Natural killer cell treated with Interleukin-12 subunit alpha and Interleukin-12 subunit beta and Interleukin-15 and Interleukin-18, amount 100 ng/mL, for 72 hours (primary cell): ENCODE measurements around the gene MCC. TPM values are rescaled to one million over a fixed set of nuclear protein-coding genes. Genes with fewer than 3 reads are reported as not detected.

Experiments
- ATAC-seq, 2 donors: fragments of 150-1000 bp; cut with Tn5 transposase in 1 of 2; sonication (Bioruptor Pico), chemical (Tn5 transposase) in 1 of 2; 2 replicates each; pipeline ENCODE4 v1.10.0; 2021
- DNase-seq: peaks from one replicate; pipeline ENCODE4 v3.0.0; 2022; ENCODE audit warnings: low spot score
- H3K27ac Mint-ChIP-seq, 2 donors: 1 replicate in 1 of 2; 2 replicates in 1 of 2; pipeline ENCODE4 v1.8.0; 2022; ENCODE audit warnings: mixed read lengths in 2 of 2, mild to moderate bottlenecking in 1 of 2, moderate library complexity in 1 of 2
- H3K27me3 Mint-ChIP-seq, 2 donors: 1 replicate in 1 of 2; 2 replicates in 1 of 2; pipeline ENCODE4 v1.8.0; 2022; ENCODE audit warnings: mixed read lengths in 2 of 2
- H3K36me3 Mint-ChIP-seq: one replicate; pipeline ENCODE4 v1.8.0; 2022; ENCODE audit warnings: mixed read lengths
- H3K4me1 Mint-ChIP-seq, 2 donors: 1 replicate in 1 of 2; 2 replicates in 1 of 2; pipeline ENCODE4 v1.8.0; 2022; ENCODE audit warnings: low read depth in 2 of 2, mixed read lengths in 2 of 2, mild to moderate bottlenecking in 1 of 2
- H3K4me3 Mint-ChIP-seq: one replicate; pipeline ENCODE4 v1.8.0; 2022; ENCODE audit warnings: mixed read lengths
- H3K9me3 Mint-ChIP-seq: 2 replicates; pipeline ENCODE4 v1.8.0; 2022; ENCODE audit warnings: mixed read lengths
- total RNA-seq, 2 donors: library from RNA; stranded (reverse); gene quantifications; one replicate each; pipeline ENCODE4 v1.2.3, GENCODE V29; 2022

Gene MCC
- total RNA-seq, 2 donors from 2014 or later, result 0.45 to 3.8 TPM

DNA sequence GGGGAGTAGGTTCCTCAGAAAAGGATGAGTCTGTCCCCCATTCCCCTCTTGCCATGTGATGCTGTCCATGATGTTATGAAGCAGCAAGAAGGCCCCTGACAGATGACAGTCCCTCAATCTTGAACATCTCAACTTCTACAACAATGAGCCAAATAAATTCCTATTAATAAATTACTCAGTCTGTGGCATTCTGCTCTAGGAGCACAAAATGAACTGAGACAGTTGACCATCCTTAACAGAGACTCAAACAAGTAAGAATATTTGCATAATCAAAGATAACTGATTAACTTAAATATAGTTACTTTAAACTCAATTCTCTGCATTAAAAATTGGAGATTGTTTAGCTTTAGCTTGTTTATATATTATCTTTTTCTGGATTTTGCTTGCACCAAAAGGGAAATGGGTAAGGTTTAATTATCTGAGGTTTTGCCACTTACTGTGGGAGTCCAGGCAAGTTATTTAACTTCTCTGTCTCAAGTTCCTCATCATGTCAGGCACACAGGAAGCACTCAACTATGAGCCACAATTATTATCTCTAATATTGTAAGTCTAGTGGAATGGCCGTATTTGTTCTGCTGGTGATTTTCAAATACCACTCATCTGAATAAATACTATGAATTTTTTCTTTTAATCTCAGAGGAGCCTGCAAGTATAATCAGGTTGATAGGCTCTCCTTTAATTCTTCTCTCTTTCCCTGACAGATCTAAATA, 216.4 kb downstream of the MCC start:
- Mint-ChIP-seq H3K4me3 (no peak overlapping the region), H3K9me3 (no peaks in the 10 kb centered on the region), H3K27me3 (peaks cover 8 to 13% of the 10 kb centered on the region in 2 donors), H3K36me3 (no peaks in the 10 kb centered on the region), H3K4me1 (peaks cover 4 to 10% of the 10 kb centered on the region in 2 donors), H3K27ac (no peak overlapping the region)
- no peak for ATAC-seq
- DNase-seq, result no peak

DNA sequence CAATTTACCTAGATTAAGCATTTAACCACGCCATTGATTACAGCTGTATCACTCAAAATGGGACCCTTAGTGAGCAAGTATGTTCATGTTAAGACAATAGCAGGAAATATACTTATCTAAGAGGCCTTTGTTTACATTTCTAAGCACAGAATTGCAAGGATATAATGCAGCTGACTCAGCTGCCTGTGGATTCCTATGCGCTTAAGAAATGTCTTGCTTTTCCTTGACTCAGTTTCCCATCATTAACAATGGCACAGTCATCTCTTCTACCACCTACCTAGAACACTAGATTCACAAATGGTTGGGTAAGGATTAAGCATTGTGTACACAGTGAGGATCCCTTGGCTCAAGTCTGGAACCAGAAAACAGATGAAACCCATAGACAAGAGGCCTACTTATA, 217.2 kb downstream of the MCC start:
- H3K4me3 Mint-ChIP-seq, result no peak overlapping the region
- H3K36me3 Mint-ChIP-seq, result no peaks in the 10 kb centered on the region
- H3K4me1 Mint-ChIP-seq, result peaks cover 4 to 10% of the 10 kb centered on the region in 2 donors
- H3K9me3 Mint-ChIP-seq, result no peaks in the 10 kb centered on the region
- ATAC-seq (no peak), DNase-seq (no peak)
- peaks cover 11 to 14% of the 10 kb centered on the region in 2 donors for H3K27me3 Mint-ChIP-seq
- no peak overlapping the region for H3K27ac Mint-ChIP-seq

GRCh38 chr5:113270086-113270485, 218.2 kb downstream of the MCC start:
- no peak for ATAC-seq
- Mint-ChIP-seq H3K36me3 (no peaks in the 10 kb centered on the region), H3K27ac (no peak overlapping the region), H3K4me1 (peaks cover 4 to 10% of the 10 kb centered on the region in 2 donors), H3K4me3 (no peak overlapping the region), H3K9me3 (no peaks in the 10 kb centered on the region), H3K27me3 (peaks cover 14% of the 10 kb centered on the region in 2 donors)
- no peak for DNase-seq

GRCh38 chr5:113269023-113269997, 218.9 kb downstream of the MCC start:
- peaks cover 4 to 10% of the 10 kb centered on the region in 2 donors for H3K4me1 Mint-ChIP-seq
- DNase-seq (no peak), ATAC-seq (no peak)
- no peak overlapping the region for H3K4me3 Mint-ChIP-seq
- peaks cover 14% of the 10 kb centered on the region in 2 donors for H3K27me3 Mint-ChIP-seq
- H3K36me3 Mint-ChIP-seq, result no peaks in the 10 kb centered on the region
- H3K9me3 Mint-ChIP-seq, result no peaks in the 10 kb centered on the region
- no peak overlapping the region for H3K27ac Mint-ChIP-seq

DNA sequence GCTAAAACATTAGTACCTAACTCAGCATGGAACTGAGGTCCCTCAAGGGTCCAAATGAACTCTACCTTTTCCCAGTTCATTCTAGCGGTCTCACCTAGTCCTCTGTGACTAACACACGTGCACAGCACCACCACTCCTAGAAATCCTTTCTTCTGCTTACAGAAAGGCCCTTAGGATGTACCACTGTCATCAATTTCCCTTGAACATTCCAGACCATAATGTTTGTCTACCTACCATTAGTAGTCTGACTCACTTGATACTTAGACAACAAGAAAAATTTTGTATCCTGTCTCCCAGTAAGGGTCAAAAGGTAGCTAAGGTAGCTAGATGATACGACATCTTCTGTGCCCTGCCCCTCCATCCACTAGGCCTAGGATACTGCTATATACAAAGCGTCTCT, 220.0 kb downstream of the MCC start:
- DNase-seq (no peak), ATAC-seq (no peak)
- H3K36me3 Mint-ChIP-seq, result no peaks in the 10 kb centered on the region
- H3K9me3 Mint-ChIP-seq, result no peaks in the 10 kb centered on the region
- H3K4me1 Mint-ChIP-seq, result no peaks in the 10 kb centered on the region
- no peak overlapping the region for H3K4me3 Mint-ChIP-seq
- H3K27ac Mint-ChIP-seq, result no peak overlapping the region
- H3K27me3 Mint-ChIP-seq, result peaks cover 14 to 20% of the 10 kb centered on the region in 2 donors

DNA sequence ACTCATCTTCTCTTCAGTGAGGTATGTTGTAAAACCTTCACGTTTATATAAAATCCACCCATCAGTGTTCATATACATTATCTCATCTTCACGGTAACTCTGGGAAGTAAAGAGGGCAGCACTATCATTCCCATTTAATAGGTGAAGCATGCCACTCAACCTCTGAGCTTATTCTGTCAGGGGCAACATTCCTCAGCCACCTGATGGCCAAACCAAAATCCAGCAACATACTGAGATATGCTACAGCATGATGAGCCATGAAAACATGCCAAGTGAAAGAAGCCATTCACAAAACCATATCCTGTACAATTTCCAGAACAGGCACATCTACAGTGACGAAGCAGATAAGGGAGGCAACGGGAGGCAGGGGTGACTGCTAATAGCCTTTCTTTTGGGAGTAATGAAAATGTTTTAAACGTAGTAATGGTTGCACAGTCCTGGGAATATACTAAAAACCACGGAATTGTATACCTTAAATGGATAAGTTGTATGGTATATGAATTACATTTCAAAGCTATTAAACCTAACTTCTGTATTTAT, 220.8 kb downstream of the MCC start:
- Mint-ChIP-seq H3K4me3 (no peak overlapping the region), H3K9me3 (no peaks in the 10 kb centered on the region), H3K27me3 (peaks cover 16 to 24% of the 10 kb centered on the region in 2 donors), H3K4me1 (no peaks in the 10 kb centered on the region), H3K36me3 (no peaks in the 10 kb centered on the region), H3K27ac (no peak overlapping the region)
- ATAC-seq (no peak), DNase-seq (no peak)

DNA sequence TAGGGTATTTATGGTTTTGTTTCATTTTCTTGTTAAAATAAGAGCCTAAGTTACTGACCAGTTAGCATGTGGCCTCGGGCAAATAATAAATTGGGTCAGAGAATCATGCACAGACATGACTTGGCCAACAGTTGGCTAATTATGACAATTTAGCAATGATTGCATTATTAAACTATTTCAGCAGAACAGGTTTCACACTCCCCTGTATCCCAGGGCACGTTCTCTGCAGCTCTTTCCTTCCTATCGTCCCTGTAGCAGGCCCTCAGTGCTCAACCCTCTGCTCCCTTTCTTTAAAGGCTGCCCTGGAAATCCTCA, 221.4 kb downstream of the MCC start:
- no peaks in the 10 kb centered on the region for H3K36me3 Mint-ChIP-seq
- DNase-seq, result no peak
- no peak overlapping the region for H3K4me3 Mint-ChIP-seq
- H3K4me1 Mint-ChIP-seq, result no peaks in the 10 kb centered on the region
- peaks cover 16 to 24% of the 10 kb centered on the region in 2 donors for H3K27me3 Mint-ChIP-seq
- no peaks in the 10 kb centered on the region for H3K9me3 Mint-ChIP-seq
- ATAC-seq, result no peak
- no peak overlapping the region for H3K27ac Mint-ChIP-seq

DNA sequence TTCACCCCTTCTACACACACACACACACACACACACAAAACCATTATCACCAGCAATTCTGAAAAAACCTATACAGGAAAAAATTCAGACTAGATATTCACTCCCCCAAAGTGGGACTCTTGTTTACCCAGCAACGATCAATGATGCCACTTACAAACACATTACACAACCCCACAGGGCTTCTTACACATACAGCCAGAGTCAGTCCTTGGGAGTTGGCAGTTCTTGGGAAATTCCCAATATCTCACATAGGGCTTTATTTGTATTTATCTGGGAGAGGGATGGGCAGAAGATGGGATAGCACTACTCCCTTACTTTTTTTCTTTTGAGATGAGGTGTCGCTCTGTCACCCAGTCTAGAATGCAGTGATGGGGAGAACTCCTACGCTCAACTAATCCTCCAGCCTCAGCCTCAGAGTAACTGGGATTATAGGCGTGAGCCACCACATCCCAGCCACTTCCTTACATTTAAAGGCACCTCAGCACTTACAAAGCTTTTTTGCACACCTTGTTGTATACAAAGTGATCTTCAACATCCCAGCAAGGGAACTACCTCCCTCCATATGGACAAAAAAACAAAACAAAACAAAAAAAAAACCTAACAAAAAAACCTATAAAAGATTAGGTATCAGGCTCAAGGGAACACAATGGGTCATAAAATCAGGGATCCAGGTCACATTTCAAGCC, 221.9 kb downstream of the MCC start:
- H3K27me3 Mint-ChIP-seq, result peaks cover 16 to 24% of the 10 kb centered on the region in 2 donors
- DNase-seq (no peak), ATAC-seq (no peak)
- no peak overlapping the region for H3K27ac Mint-ChIP-seq
- no peaks in the 10 kb centered on the region for H3K9me3 Mint-ChIP-seq
- H3K4me3 Mint-ChIP-seq, result no peak overlapping the region
- no peaks in the 10 kb centered on the region for H3K4me1 Mint-ChIP-seq
- no peaks in the 10 kb centered on the region for H3K36me3 Mint-ChIP-seq

GRCh38 chr5:113265190-113265589, 223.1 kb downstream of the MCC start:
- Mint-ChIP-seq H3K27me3 (peaks cover 16 to 24% of the 10 kb centered on the region in 2 donors), H3K36me3 (no peaks in the 10 kb centered on the region)
- no peak for ATAC-seq

GRCh38 chr5:113264046-113264445, 224.2 kb downstream of the MCC start:
- Mint-ChIP-seq H3K4me3 (no peak overlapping the region), H3K9me3 (no peaks in the 10 kb centered on the region), H3K4me1 (no peaks in the 10 kb centered on the region), H3K27ac (no peak overlapping the region), H3K27me3 (peaks cover 16 to 24% of the 10 kb centered on the region in 2 donors), H3K36me3 (no peaks in the 10 kb centered on the region)
- no peak for DNase-seq
- ATAC-seq, result no peak

More at GRCh38 chr5:113265190-113265589, 223.1 kb downstream of the MCC start:
- no peaks in the 10 kb centered on the region for H3K4me1 Mint-ChIP-seq
- H3K4me3 Mint-ChIP-seq, result no peak overlapping the region
- DNase-seq, result no peak
- no peak overlapping the region for H3K27ac Mint-ChIP-seq
- H3K9me3 Mint-ChIP-seq, result no peaks in the 10 kb centered on the region

DNA sequence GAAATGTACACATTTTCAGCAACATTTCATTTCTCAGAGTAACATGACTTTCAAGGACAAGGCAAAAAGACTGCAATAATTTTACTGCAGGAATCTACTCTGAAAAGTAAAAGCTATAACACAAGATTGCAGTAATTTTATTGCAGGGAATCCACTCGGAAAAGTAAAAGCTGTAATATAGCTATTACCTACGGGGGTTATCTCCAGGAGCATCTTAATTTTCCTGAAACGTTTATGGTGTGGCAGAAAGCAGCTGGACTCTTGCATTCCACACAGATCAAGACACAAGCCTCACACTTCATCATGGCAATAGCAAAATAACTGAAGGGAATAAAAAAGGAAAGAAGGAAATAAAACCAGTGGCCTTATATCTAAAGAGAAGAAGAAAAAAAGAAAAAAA, 224.7 kb downstream of the MCC start:
- no peaks in the 10 kb centered on the region for H3K36me3 Mint-ChIP-seq
- H3K4me3 Mint-ChIP-seq, result no peak overlapping the region
- DNase-seq (no peak), ATAC-seq (no peak)
- no peaks in the 10 kb centered on the region for H3K4me1 Mint-ChIP-seq
- peaks cover 14 to 24% of the 10 kb centered on the region in 2 donors for H3K27me3 Mint-ChIP-seq
- no peak overlapping the region for H3K27ac Mint-ChIP-seq
- no peaks in the 10 kb centered on the region for H3K9me3 Mint-ChIP-seq

GRCh38 chr5:113262674-113263073, 225.6 kb downstream of the MCC start:
- Mint-ChIP-seq H3K4me1 (no peaks in the 10 kb centered on the region), H3K9me3 (no peaks in the 10 kb centered on the region), H3K27ac (no peak overlapping the region), H3K27me3 (peaks cover 12 to 21% of the 10 kb centered on the region in 2 donors), H3K4me3 (no peak overlapping the region), H3K36me3 (no peaks in the 10 kb centered on the region)
- no peak for DNase-seq
- ATAC-seq, result no peak

DNA sequence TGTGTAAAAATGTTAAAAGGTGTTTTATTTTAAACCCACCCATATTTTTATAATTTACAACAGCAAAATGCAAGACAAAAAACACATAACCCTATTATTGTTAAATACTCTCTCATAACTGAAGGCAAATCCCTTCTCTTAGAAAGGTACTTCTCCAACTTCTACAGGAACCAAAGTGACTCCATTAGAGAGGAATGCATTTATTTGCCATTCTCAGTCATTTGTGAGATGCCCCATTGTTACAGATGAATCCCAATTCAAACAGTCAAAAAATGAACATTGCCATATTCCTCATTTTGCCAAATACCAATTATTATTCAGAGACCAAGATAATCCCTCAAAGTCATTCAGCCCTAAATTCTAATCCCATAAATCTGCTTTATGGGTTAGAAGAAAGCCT, 229.2 kb downstream of the MCC start:
- no peaks in the 10 kb centered on the region for H3K36me3 Mint-ChIP-seq
- ATAC-seq (no peak), DNase-seq (no peak)
- no peak overlapping the region for H3K4me3 Mint-ChIP-seq
- no peak overlapping the region for H3K27ac Mint-ChIP-seq
- H3K9me3 Mint-ChIP-seq, result no peaks in the 10 kb centered on the region
- H3K27me3 Mint-ChIP-seq, result peaks cover 15 to 24% of the 10 kb centered on the region in 2 donors
- no peaks in the 10 kb centered on the region for H3K4me1 Mint-ChIP-seq
